MCF 10A (cell line): ENCODE data around the gene CCDC112. TPM values are rescaled to one million over a fixed set of nuclear protein-coding genes. Genes with fewer than 3 reads are reported as not detected.
"Not testable (repeated sequence)": the region's sequence is repeated elsewhere in the genome, so short reads cannot be mapped to it uniquely, and the experiment has no call there.

Experiments
- BruUV-seq: library from RNA; stranded (reverse); fragments of 400-500 nt; replicated peaks from 2 replicates; lab custom pipeline; 2021; lab: Mats Ljungman, UMichigan
- CTCF ChIA-PET: fragments of 300-600 bp; sonication (Branson Sonifier 250); formaldehyde crosslinking; extraction: SDS; loops from one replicate; lab custom pipeline; 2021; ENCODE audit warnings: antibody characterized with exemption, inconsistent platforms; lab: Yijun Ruan, JAX
- POLR2A ChIA-PET: fragments of 300-600, 350-650 bp; sonication (Branson Sonifier 250); formaldehyde crosslinking; extraction: SDS; loops from one replicate; lab custom pipeline; 2020; ENCODE audit warnings: antibody characterized with exemption, inconsistent platforms; lab: Yijun Ruan, JAX
- DNase-seq: peaks from one replicate; pipeline ENCODE4 v3.0.0-alpha.2; 2018; ENCODE audit not compliant: unreplicated experiment
- H3K27ac Mint-ChIP-seq: one replicate; pipeline ENCODE4 v1.8.0; 2022; ENCODE audit warnings: mild to moderate bottlenecking, low read depth, mixed read lengths; ENCODE audit not compliant: unreplicated experiment
- H3K27me3 Mint-ChIP-seq: one replicate; pipeline ENCODE4 v1.8.0; 2022; ENCODE audit warnings: mixed read lengths; ENCODE audit not compliant: insufficient read depth, unreplicated experiment
- H3K36me3 Mint-ChIP-seq: one replicate; pipeline ENCODE4 v1.8.0; 2022; ENCODE audit warnings: mild to moderate bottlenecking, moderate library complexity, mixed read lengths; ENCODE audit not compliant: insufficient read depth, unreplicated experiment
- H3K4me1 Mint-ChIP-seq: one replicate; pipeline ENCODE4 v1.8.0; 2022; ENCODE audit warnings: mixed read lengths; ENCODE audit not compliant: insufficient read depth, unreplicated experiment
- H3K4me3 Mint-ChIP-seq: one replicate; pipeline ENCODE4 v1.8.0; 2022; ENCODE audit warnings: mild to moderate bottlenecking, moderate library complexity, mixed read lengths; ENCODE audit not compliant: unreplicated experiment
- H3K9me3 Mint-ChIP-seq: one replicate; pipeline ENCODE4 v1.8.0; 2022; ENCODE audit warnings: mixed read lengths; ENCODE audit not compliant: unreplicated experiment
- intact Hi-C: fragments of 100-400 bp; cut with micrococcal nuclease; formaldehyde crosslinking; loops from 2 replicates; pipeline ENCODE4 v1.14.1; 2022
- total RNA-seq: library from RNA; stranded (reverse); gene quantifications from 2 replicates; pipeline ENCODE4 v1.2.3, GENCODE V29; 2022
- TF ChIP-seq, protein P1 (sequence below): fragments of 200-600 bp; IDR thresholded peaks from one replicate; pipeline ENCODE4 v1.8.0; 2022; ENCODE audit warnings: antibody characterized with exemption, mild to moderate bottlenecking; ENCODE audit not compliant: unreplicated experiment

Gene CCDC112
- total RNA-seq, 1 experiment from 2014 or later = 10.7 TPM

DNA sequence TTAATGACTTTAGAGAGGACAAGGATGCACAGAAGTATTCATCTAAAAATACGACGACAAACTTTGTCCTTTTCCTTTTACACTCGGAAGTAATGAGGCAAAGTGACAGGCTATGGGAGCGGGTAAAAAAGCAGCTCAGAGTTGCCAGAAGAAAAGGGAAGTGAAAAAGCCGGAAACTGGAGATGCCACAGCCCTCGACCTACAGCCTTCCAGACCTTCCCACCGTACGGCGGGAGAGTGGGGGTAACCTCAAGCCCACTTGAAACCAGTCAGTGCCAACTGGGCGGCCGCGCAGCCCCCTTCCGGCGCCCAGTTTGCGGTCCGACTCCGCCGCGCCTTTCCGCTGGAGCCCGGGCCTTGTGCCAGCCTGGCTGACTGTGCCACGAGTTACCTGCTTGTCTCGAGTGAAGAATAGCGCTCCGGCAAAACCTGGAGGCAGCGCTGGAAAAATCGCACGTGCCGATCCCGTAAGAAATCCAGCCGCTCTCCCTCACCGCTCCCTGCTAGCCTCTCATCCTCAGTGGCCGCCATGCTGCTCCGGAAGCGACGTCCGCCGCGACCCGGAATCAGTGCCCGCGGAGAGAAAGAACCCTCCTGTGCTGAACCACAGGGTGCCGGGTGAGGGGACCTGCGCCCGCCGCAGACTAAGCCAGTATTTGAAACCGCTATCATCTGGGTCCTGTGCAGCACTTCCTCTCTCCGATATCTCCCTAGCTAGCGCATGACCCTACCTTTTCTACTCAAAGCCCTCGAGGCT lies 34.0 kb downstream of the CCDC112 start, which contains the start of gene PGGT1B:
Gene PGGT1B (minus strand): TSS at position 557 of the 757 bp plus-strand sequence. CDS start 26 bp downstream, at position 531.
- H3K27me3 Mint-ChIP-seq = no peaks in the 10 kb centered on the region
- H3K9me3 Mint-ChIP-seq = no peaks in the 10 kb centered on the region
- intact Hi-C loops = no loop called here
- peak within 1 kb of the TSS; percentile 83 for H3K4me3 Mint-ChIP-seq
- DNase-seq = peak; percentile 66
- peak within 1 kb of the TSS; percentile 97 for H3K27ac Mint-ChIP-seq
- CTCF ChIA-PET = interaction anchor here (0.6 to 1.9 kb wide), 7 partner anchors 11 to 814 kb away, joined by 3 to 9 read pairs (median 3); no protein-coding TSS in a partner anchor
- peaks cover 29% of the 10 kb centered on the region for H3K4me1 Mint-ChIP-seq
- BruUV-seq = TSS peak; percentile 48
- TF ChIP-seq, protein P1, sequence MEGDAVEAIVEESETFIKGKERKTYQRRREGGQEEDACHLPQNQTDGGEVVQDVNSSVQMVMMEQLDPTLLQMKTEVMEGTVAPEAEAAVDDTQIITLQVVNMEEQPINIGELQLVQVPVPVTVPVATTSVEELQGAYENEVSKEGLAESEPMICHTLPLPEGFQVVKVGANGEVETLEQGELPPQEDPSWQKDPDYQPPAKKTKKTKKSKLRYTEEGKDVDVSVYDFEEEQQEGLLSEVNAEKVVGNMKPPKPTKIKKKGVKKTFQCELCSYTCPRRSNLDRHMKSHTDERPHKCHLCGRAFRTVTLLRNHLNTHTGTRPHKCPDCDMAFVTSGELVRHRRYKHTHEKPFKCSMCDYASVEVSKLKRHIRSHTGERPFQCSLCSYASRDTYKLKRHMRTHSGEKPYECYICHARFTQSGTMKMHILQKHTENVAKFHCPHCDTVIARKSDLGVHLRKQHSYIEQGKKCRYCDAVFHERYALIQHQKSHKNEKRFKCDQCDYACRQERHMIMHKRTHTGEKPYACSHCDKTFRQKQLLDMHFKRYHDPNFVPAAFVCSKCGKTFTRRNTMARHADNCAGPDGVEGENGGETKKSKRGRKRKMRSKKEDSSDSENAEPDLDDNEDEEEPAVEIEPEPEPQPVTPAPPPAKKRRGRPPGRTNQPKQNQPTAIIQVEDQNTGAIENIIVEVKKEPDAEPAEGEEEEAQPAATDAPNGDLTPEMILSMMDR = no peak
- POLR2A ChIA-PET = interaction anchor here (0.6 to 2.3 kb wide), 18 partner anchors 11 to 580 kb away, joined by 3 to 19 read pairs (median 3); partner anchors contain the start of genes ATG12, CCDC112, TMED7 and TRIM36
- peaks cover 6% of the 10 kb centered on the region for H3K36me3 Mint-ChIP-seq

DNA sequence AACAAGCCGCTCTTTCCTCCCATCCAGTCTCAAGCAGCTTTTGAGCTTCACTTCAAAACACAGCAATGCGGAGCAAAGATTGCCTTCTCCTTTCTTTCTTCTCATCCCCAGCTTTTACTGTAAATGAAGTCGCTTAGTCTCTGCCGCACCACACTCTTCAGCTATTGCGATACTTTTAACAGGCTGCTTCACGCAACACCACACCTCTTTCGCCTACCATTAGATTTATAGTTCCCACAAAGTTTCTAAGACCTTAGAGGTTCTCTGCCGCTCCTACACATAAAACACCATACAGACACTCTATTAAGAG lies 34.5 kb downstream of the CCDC112 start:
- Mint-ChIP-seq H3K27me3 (no peaks in the 10 kb centered on the region), H3K4me3 (peak overlapping the region; percentile 83), H3K36me3 (peaks cover 6% of the 10 kb centered on the region), H3K27ac (peak overlapping the region; percentile 97), H3K9me3 (no peaks in the 10 kb centered on the region), H3K4me1 (peaks cover 29% of the 10 kb centered on the region)
- TF ChIP-seq, protein P1 = no peak
- CTCF ChIA-PET = interaction anchor here (0.6 to 1.9 kb wide), 8 partner anchors 11 to 814 kb away, joined by 3 to 9 read pairs (median 3); no protein-coding TSS in a partner anchor
- POLR2A ChIA-PET = interaction anchor here (0.8 to 2.3 kb wide), 14 partner anchors 9 to 581 kb away, joined by 3 to 19 read pairs (median 3); partner anchors contain the start of genes ATG12, CCDC112, TMED7 and TRIM36
- no TSS peak for BruUV-seq
- intact Hi-C loops = no loop called here
- no peak for DNase-seq

DNA sequence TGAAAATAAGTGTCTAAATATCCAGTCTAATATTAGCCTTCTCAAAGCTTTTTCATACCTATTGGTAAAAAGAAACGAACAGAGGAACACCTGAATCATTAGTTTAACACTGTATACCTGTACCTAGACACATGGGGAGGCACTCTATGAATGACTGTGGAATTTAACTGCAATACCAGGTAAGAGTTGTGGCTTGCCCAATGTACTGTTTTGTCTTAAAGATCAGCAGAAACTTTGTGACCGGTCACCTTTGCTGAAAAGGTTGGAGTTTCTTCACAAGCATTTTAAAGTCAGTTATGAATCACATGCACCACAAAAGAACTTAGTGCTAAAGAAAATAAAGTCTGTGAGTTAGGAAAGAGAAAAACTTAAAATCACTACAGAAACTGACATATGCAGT lies 36.2 kb downstream of the CCDC112 start:
- Mint-ChIP-seq H3K9me3 (no peaks in the 10 kb centered on the region), H3K4me1 (peaks cover 29% of the 10 kb centered on the region), H3K4me3 (peak overlapping the region; percentile 83), H3K27ac (no peak overlapping the region), H3K36me3 (peaks cover 6% of the 10 kb centered on the region), H3K27me3 (no peaks in the 10 kb centered on the region)
- POLR2A ChIA-PET = interaction anchor here (0.7 kb wide), 1 partner anchor 36 kb away, joined by 3 read pairs; the partner anchor contains the start of gene CCDC112
- intact Hi-C loops = no loop called here
- DNase-seq = no peak
- CTCF ChIA-PET = interaction anchor here (0.6 to 2.1 kb wide), 4 partner anchors 13 to 1111 kb away, joined by 3 to 10 read pairs (median 4); no protein-coding TSS in a partner anchor
- BruUV-seq = no TSS peak
- TF ChIP-seq, protein P1 = no peak

DNA sequence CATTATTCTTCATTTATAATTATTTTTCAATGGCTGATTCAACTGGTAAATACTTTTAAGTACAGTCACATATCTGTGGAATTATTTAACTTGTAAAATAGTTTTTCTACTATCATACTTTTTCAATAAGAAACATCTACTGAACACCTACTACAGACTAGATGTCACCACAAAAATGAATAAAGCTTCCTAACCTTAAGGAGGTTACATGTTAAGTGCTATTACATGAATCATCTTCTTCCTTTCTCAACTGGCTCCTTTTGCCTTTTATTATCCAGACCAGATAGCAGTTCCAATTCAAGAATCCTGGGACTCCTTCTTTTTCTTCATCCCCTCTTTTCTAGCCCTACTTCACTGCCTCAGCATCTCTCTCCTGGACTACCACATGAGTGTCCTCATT lies 38.5 kb downstream of the CCDC112 start:
- TF ChIP-seq, protein P1 = no peak
- ChIA-PET POLR2A (interaction anchor here (0.9 kb wide), 1 partner anchor 87 kb away, joined by 3 read pairs; no protein-coding TSS in a partner anchor), CTCF (interaction anchor here (1.2 kb wide), 1 partner anchor 10 kb away, joined by 3 read pairs; no protein-coding TSS in a partner anchor)
- no peak overlapping the region for H3K4me3 Mint-ChIP-seq
- no peaks in the 10 kb centered on the region for H3K9me3 Mint-ChIP-seq
- intact Hi-C loops = no loop called here
- H3K36me3 Mint-ChIP-seq = no peaks in the 10 kb centered on the region
- BruUV-seq = no TSS peak
- peaks cover 29% of the 10 kb centered on the region for H3K4me1 Mint-ChIP-seq
- H3K27ac Mint-ChIP-seq = no peak overlapping the region
- no peaks in the 10 kb centered on the region for H3K27me3 Mint-ChIP-seq
- DNase-seq = no peak

GRCh38 chr5:115249379-115249778 lies 47.1 kb downstream of the CCDC112 start:
- H3K27me3 Mint-ChIP-seq, H3K4me1 Mint-ChIP-seq, POLR2A ChIA-PET, H3K9me3 Mint-ChIP-seq, BruUV-seq, H3K4me3 Mint-ChIP-seq: not testable (repeated sequence)
- intact Hi-C loops = loop anchor here (5.0 kb wide), 1 partner anchor 447 kb away; no protein-coding TSS in a partner anchor
- CTCF ChIA-PET = interaction anchor here (0.6 to 0.9 kb wide), 2 partner anchors 153 to 823 kb away, joined by 3 read pairs; no protein-coding TSS in a partner anchor
- Mint-ChIP-seq H3K36me3 (peaks cover 12% of the 10 kb centered on the region), H3K27ac (peak overlapping the region; percentile 86)
- DNase-seq = peak; percentile 13
